Fibroblast of lung (primary cell): Measurements from ENCODE around the gene KRTAP10-5.

Experiments used
- EZH2 ChIP-seq: IDR thresholded peaks from 2 replicates; pipeline ENCODE4 v1.5.1; 2012; ENCODE audit warnings: low read length, control low read depth, mild to moderate bottlenecking; ENCODE audit errors: missing control alignments
- TF ChIP-seq, protein P1 (sequence below), 2 donors: IDR thresholded peaks in 1 of 2; conservative IDR thresholded peaks in 1 of 2; 1 replicate in 1 of 2; 2 replicates in 1 of 2; pipeline ENCODE4 v1.5.1; 2011 to 2012; ENCODE audit warnings: low read length in 2 of 2, control low read depth in 1 of 2, inconsistent platforms in 1 of 2, low read depth in 1 of 2, mild to moderate bottlenecking in 1 of 2

DNA sequence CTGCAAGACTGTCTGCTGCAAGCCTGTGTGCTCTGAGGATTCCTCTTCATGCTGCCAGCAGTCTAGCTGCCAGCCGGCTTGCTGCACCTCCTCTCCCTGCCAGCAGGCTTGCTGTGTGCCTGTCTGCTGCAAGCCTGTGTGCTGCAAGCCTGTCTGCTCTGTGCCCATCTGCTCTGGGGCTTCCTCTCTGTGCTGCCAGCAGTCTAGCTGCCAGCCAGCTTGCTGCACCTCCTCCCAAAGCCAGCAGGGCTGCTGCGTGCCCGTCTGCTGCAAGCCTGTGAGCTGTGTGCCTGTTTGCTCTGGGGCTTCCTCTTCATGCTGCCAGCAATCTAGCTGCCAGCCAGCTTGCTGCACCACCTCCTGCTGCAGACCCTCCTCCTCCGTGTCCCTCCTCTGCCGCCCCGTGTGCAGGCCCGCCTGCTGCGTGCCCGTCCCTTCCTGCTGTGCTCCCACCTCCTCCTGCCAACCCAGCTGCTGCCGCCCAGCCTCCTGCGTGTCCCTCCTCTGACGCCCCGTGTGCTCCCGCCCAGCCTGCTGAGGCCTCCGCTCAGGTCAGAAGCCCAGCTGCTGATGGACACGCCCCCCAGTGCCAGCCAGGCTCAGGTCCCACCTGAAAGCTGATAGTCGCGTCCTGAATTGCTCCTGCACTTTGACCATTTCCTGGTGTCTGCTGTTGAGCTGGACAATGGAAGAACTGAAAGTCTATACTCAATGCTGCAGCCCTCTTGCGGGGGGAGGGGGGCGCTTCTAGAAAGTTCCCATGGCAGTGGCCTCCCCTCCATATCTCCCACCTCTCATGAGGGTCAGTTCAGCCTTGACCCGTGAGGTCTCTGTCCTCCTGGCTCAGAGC, 5.7 kb downstream of the KRTAP10-5 start:
- TF ChIP-seq, protein P1, sequence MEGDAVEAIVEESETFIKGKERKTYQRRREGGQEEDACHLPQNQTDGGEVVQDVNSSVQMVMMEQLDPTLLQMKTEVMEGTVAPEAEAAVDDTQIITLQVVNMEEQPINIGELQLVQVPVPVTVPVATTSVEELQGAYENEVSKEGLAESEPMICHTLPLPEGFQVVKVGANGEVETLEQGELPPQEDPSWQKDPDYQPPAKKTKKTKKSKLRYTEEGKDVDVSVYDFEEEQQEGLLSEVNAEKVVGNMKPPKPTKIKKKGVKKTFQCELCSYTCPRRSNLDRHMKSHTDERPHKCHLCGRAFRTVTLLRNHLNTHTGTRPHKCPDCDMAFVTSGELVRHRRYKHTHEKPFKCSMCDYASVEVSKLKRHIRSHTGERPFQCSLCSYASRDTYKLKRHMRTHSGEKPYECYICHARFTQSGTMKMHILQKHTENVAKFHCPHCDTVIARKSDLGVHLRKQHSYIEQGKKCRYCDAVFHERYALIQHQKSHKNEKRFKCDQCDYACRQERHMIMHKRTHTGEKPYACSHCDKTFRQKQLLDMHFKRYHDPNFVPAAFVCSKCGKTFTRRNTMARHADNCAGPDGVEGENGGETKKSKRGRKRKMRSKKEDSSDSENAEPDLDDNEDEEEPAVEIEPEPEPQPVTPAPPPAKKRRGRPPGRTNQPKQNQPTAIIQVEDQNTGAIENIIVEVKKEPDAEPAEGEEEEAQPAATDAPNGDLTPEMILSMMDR (conservative IDR thresholded peaks at IDR 0.05 in 1 of 2, IDR thresholded peaks at IDR 0.05 in 1 of 2; ENCODE audit: low read depth in 1 of 2, low read length in 2 of 2): no peak
- TF ChIP-seq EZH2: no peak
